Astrocyte of the spinal cord (primary cell): Measurements from ENCODE around the gene ANKHD1.
A peak's percentile ranks its signal among the peaks of the same experiment; 100 is the strongest.

Experiments used
- DNase-seq: peaks from one replicate; pipeline ENCODE4 v3.0.0; 2011; ENCODE audit warnings: low read depth, low spot score
- H3K4me3 ChIP-seq: 2 replicates; pipeline ENCODE4 v1.5.1; 2011; ENCODE audit warnings: low read depth, mild to moderate bottlenecking, low read length, moderate library complexity
- CTCF ChIP-seq: IDR thresholded peaks from 2 replicates; pipeline ENCODE4 v1.5.1; 2012; ENCODE audit warnings: low read depth, mild to moderate bottlenecking, low read length, inconsistent platforms
- in situ Hi-C: cut with HindIII; loops from 2 replicates; pipeline ENCODE4 v1.10.0; 2017; ENCODE audit warnings: low sequenced_read_pairs

ANKHD1 gene

GRCh38 chr5:140391732-140392131 lies 9.9 kb upstream of the ANKHD1 start:
- in situ Hi-C loops: no loop called here
- DNase-seq: no peak
- H3K4me3 ChIP-seq: no peak overlapping the region
- TF ChIP-seq CTCF: no peak

GRCh38 chr5:140393738-140394137 lies 7.9 kb upstream of the ANKHD1 start:
- DNase-seq: no peak
- no peak for TF ChIP-seq CTCF
- no peak overlapping the region for H3K4me3 ChIP-seq
- in situ Hi-C loops: no loop called here

- no peak overlapping the region for H3K4me3 ChIP-seq
- DNase-seq: no peak
- no peak for TF ChIP-seq CTCF
- in situ Hi-C loops: no loop called here
Measured at GRCh38 chr5:140398379-140398811, 3.2 kb upstream of the ANKHD1 start.

- peak overlapping the region; percentile 98 for H3K4me3 ChIP-seq
- in situ Hi-C loops: no loop called here
- TF ChIP-seq CTCF: no peak
- DNase-seq: no peak
Measured at GRCh38 chr5:140399979-140400729, 1.5 kb upstream of the ANKHD1 start.

GRCh38 chr5:140400730-140401361 lies 787 bp upstream of the ANKHD1 start:
- no peak for TF ChIP-seq CTCF
- peak; percentile 99 for DNase-seq
- H3K4me3 ChIP-seq: peak overlapping the region; percentile 98
- in situ Hi-C loops: no loop called here

- in situ Hi-C loops: no loop called here
- peak overlapping the region; percentile 98 for H3K4me3 ChIP-seq
- TF ChIP-seq CTCF: no peak
- peak; percentile 42 for DNase-seq
Measured at GRCh38 chr5:140402258-140403074, 833 bp downstream of the ANKHD1 start.
